K562 treated with DMSO at 1 percent for 48 hours (cell line): Measurements from ENCODE around the gene MDM2. TPM values are rescaled to one million over a fixed set of nuclear protein-coding genes. Genes with fewer than 3 reads are reported as not detected.

Source experiments
- total RNA-seq: library from RNA; unstranded; fragments of 300-600 nt; gene quantifications from 2 replicates; pipeline ENCODE4 v1.2.3, GENCODE V29; 2022; ENCODE audit warnings: low replicate concordance; ENCODE audit errors: extremely low read depth

Gene MDM2
- total RNA-seq, result not detected in 2 replicates

GRCh38 chr12:68807576-68808387 lies at the start of gene MDM2:
Gene MDM2, plus strand, starts transcription at chr12:68808177. Its CDS starts 301 bp downstream, at chr12:68808478.

Other genes with a start within 250 kb of the MDM2 start
- not detected in 2 replicates for gene RAP1B, start 197.3 kb upstream of the MDM2 start, total RNA-seq
- gene NUP107, start 121.2 kb upstream of the MDM2 start, total RNA-seq, result not detected in 2 replicates
- gene SLC35E3, start 62.0 kb upstream of the MDM2 start, total RNA-seq, result not detected in 2 replicates
- gene CPM, start 125.0 kb downstream of the MDM2 start, total RNA-seq, result not detected in 2 replicates